ENCODE measurements around the gene ABI1.

The ABI1 gene

DNA sequence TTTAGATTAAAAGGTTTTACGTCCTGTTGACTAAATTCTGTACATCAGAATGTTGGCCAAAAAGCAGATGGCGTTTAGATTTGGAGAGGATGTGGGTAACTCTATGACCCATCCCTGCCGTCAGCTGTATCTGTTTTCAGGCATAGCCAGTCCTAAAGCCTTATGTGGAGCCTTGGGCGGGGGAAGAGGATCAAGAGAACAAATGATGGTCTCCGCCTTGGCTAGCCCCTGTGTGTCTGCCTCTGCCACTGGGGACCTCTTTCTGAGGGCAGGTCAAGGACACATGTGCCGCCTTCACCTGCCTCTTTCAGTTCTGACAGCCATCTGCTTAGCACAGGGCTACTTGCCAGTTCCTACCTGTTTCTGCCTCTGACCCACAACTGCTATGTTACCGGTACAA lies 139.2 kb downstream of the ABI1 start:
- H3K36me3 Mint-ChIP-seq (ENCODE audit: low read depth) = peaks cover 88% of the 10 kb centered on the region
- H3K4me3 Mint-ChIP-seq = no peak overlapping the region
- peaks cover 5% of the 10 kb centered on the region for H3K4me1 Mint-ChIP-seq (ENCODE audit: low read depth)
- H3K27me3 Mint-ChIP-seq = no peaks in the 10 kb centered on the region
- no peaks in the 10 kb centered on the region for H3K9me3 Mint-ChIP-seq
- intact Hi-C loops (cut with micrococcal nuclease) = no loop called here
- H3K27ac Mint-ChIP-seq = peak overlapping the region; percentile 19

GRCh38 chr10:26717476-26717875 lies 143.3 kb downstream of the ABI1 start:
- intact Hi-C loops (cut with micrococcal nuclease) = no loop called here
- Mint-ChIP-seq H3K27ac (no peak overlapping the region), H3K4me1 (ENCODE audit: low read depth) (no peaks in the 10 kb centered on the region), H3K4me3 (no peak overlapping the region), H3K36me3 (ENCODE audit: low read depth) (peaks cover 92% of the 10 kb centered on the region), H3K27me3 (no peaks in the 10 kb centered on the region), H3K9me3 (no peaks in the 10 kb centered on the region)

GRCh38 chr10:26715137-26715487 lies 145.6 kb downstream of the ABI1 start:
- Mint-ChIP-seq H3K36me3 (ENCODE audit: low read depth) (peaks cover 71% of the 10 kb centered on the region), H3K27me3 (no peaks in the 10 kb centered on the region), H3K4me3 (no peak overlapping the region), H3K9me3 (no peaks in the 10 kb centered on the region), H3K27ac (no peak overlapping the region), H3K4me1 (ENCODE audit: low read depth) (no peaks in the 10 kb centered on the region)
- intact Hi-C loops (cut with micrococcal nuclease) = no loop called here

DNA sequence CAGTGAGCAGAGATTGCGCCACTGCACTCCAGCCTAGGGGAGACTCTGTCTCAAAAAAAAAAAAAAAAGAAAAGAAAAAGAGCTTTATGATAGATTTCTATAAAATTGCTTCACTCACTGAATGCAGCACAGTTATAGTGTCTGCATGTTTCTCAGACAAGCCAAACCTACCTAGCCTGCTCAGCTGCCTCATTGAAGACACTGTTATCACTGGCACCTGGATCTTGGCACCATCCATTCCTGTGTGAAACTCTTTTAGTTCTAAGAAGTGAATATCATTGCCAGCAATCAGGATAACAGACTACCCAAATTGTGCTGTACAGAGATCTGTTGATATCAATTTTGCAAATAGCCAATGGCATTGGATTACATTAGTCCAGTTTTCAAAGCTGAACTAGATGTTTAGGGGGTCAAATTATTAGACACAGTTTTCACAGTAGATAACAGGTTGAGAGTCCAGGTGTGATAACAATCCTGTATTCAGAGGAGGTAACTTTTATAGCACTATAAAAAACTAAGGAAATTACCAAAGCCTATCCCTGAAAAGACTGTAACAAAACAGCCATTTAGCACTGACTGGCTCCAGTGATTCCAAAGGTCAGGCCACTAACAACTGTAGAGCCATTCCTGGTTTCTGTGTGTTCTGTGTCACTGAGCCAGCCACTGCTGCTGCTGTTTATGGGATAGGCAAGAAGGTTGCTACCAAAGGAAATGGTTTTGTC lies 146.2 kb downstream of the ABI1 start:
- peak overlapping the region; percentile 41 for H3K27ac Mint-ChIP-seq
- no peak overlapping the region for H3K4me3 Mint-ChIP-seq
- H3K36me3 Mint-ChIP-seq (ENCODE audit: low read depth) = peaks cover 69% of the 10 kb centered on the region
- intact Hi-C loops (cut with micrococcal nuclease) = no loop called here
- H3K27me3 Mint-ChIP-seq = no peaks in the 10 kb centered on the region
- H3K9me3 Mint-ChIP-seq = no peaks in the 10 kb centered on the region
- H3K4me1 Mint-ChIP-seq (ENCODE audit: low read depth) = no peaks in the 10 kb centered on the region

GRCh38 chr10:26711324-26711723 lies 149.4 kb downstream of the ABI1 start:
- Mint-ChIP-seq H3K4me3 (no peak overlapping the region), H3K27me3 (no peaks in the 10 kb centered on the region), H3K27ac (no peak overlapping the region), H3K9me3 (peaks cover 2% of the 10 kb centered on the region), H3K36me3 (ENCODE audit: low read depth) (peaks cover 72% of the 10 kb centered on the region), H3K4me1 (ENCODE audit: low read depth) (peaks cover 31% of the 10 kb centered on the region)
- intact Hi-C loops (cut with micrococcal nuclease) = no loop called here

GRCh38 chr10:26706936-26707335 lies 153.8 kb downstream of the ABI1 start:
- Mint-ChIP-seq H3K27me3 (no peaks in the 10 kb centered on the region), H3K27ac (peak overlapping the region; percentile 82), H3K4me3 (no peak overlapping the region), H3K9me3 (peaks cover 6% of the 10 kb centered on the region), H3K36me3 (ENCODE audit: low read depth) (peaks cover 70% of the 10 kb centered on the region), H3K4me1 (ENCODE audit: low read depth) (peaks cover 53% of the 10 kb centered on the region)
- intact Hi-C loops (cut with micrococcal nuclease) = no loop called here

DNA sequence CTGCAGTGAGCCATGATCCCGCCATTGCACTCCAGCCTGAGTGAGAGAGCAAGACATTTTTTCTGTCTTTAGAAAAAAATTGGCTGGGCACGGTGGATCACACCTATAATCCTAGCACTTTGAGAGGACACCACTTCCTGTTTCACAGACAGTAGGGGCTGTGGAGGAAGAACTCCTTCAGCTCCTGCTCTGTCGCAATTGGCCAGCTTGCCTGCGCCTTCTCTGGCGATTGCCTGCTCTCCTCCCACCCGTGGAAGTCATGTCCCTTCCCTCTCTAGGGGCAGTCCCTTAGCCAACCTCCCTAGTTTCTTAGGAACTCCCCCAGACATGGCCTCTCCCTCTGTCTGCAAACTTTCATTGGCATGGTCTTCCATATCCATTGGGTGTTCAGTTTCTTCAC lies 154.6 kb downstream of the ABI1 start:
- intact Hi-C loops (cut with micrococcal nuclease) = no loop called here

GRCh38 chr10:26703974-26704373 lies 156.8 kb downstream of the ABI1 start:
- Mint-ChIP-seq H3K9me3 (peaks cover 6% of the 10 kb centered on the region), H3K4me1 (ENCODE audit: low read depth) (peaks cover 71% of the 10 kb centered on the region), H3K27ac (no peak overlapping the region), H3K27me3 (no peaks in the 10 kb centered on the region), H3K36me3 (ENCODE audit: low read depth) (peaks cover 75% of the 10 kb centered on the region), H3K4me3 (no peak overlapping the region)
- intact Hi-C loops (cut with micrococcal nuclease) = no loop called here

More for the DNA sequence above, 154.6 kb downstream of the ABI1 start:
- peaks cover 60% of the 10 kb centered on the region for H3K4me1 Mint-ChIP-seq (ENCODE audit: low read depth)
- peaks cover 77% of the 10 kb centered on the region for H3K36me3 Mint-ChIP-seq (ENCODE audit: low read depth)
- peaks cover 6% of the 10 kb centered on the region for H3K9me3 Mint-ChIP-seq
- no peaks in the 10 kb centered on the region for H3K27me3 Mint-ChIP-seq
- H3K27ac Mint-ChIP-seq = peak overlapping the region; percentile 82
- no peak overlapping the region for H3K4me3 Mint-ChIP-seq

GRCh38 chr10:26703096-26703495 lies 157.7 kb downstream of the ABI1 start:
- Mint-ChIP-seq H3K9me3 (peaks cover 6% of the 10 kb centered on the region), H3K4me1 (ENCODE audit: low read depth) (peaks cover 68% of the 10 kb centered on the region), H3K4me3 (no peak overlapping the region), H3K27ac (peak overlapping the region; percentile 81), H3K27me3 (no peaks in the 10 kb centered on the region), H3K36me3 (ENCODE audit: low read depth) (peaks cover 70% of the 10 kb centered on the region)
- intact Hi-C loops (cut with micrococcal nuclease) = no loop called here

DNA sequence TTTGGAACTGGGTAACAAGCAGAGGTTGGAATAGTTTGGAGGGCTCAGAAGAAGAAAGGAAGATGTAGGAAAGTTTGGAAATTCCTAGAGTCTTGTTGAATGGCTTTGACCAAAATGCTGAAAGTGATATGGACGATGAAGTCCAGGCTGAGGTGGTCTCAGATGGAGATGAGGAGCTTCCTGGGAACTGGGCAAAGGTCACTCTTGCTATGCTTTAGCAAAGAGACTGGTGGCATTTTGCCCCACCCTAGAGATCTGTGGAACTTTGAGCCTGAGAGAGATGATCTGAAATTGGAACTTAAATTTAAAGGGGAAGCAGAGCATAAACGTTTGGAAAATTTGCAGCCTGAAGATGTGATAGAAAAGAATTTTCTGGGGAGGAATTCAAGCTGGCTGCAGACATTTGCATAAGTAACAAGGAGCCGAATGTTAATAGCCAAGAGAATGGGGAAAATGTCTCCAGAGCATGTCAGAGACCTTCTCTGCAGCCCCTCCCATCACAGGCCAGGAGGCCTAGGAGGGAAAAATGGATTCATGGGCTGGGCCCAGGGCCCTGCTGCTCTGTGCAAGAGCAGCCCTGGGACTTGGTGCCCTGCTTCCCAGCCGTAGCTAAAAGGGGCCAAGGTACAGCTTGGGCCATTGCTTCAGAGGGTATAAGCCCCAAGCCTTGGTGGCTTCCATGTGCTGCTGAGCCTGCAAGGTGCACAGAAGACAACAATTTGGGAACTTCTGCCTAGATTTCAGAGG lies 159.7 kb downstream of the ABI1 start:
- H3K27me3 Mint-ChIP-seq = no peaks in the 10 kb centered on the region
- peak overlapping the region; percentile 37 for H3K4me3 Mint-ChIP-seq
- peaks cover 2% of the 10 kb centered on the region for H3K9me3 Mint-ChIP-seq
- peak overlapping the region; percentile 81 for H3K27ac Mint-ChIP-seq
- H3K36me3 Mint-ChIP-seq (ENCODE audit: low read depth) = peaks cover 61% of the 10 kb centered on the region
- intact Hi-C loops (cut with micrococcal nuclease) = no loop called here
- peaks cover 56% of the 10 kb centered on the region for H3K4me1 Mint-ChIP-seq (ENCODE audit: low read depth)

GRCh38 chr10:26699631-26700030 lies 161.1 kb downstream of the ABI1 start:
- intact Hi-C loops (cut with micrococcal nuclease) = loop anchor here (5.0 kb wide), 2 partner anchors 77 to 97 kb away; no protein-coding TSS in a partner anchor
- H3K27ac Mint-ChIP-seq = peak overlapping the region; percentile 96
- H3K27me3 Mint-ChIP-seq = no peaks in the 10 kb centered on the region
- H3K4me1 Mint-ChIP-seq (ENCODE audit: low read depth) = peaks cover 52% of the 10 kb centered on the region
- H3K36me3 Mint-ChIP-seq (ENCODE audit: low read depth) = peaks cover 55% of the 10 kb centered on the region
- H3K9me3 Mint-ChIP-seq = no peaks in the 10 kb centered on the region
- H3K4me3 Mint-ChIP-seq = peak overlapping the region; percentile 98

GRCh38 chr10:26698909-26699308 lies 161.8 kb downstream of the ABI1 start:
- H3K27ac Mint-ChIP-seq = peak overlapping the region; percentile 96
- H3K4me3 Mint-ChIP-seq = peak overlapping the region; percentile 98
- peaks cover 58% of the 10 kb centered on the region for H3K4me1 Mint-ChIP-seq (ENCODE audit: low read depth)
- H3K36me3 Mint-ChIP-seq (ENCODE audit: low read depth) = peaks cover 51% of the 10 kb centered on the region
- no peaks in the 10 kb centered on the region for H3K27me3 Mint-ChIP-seq
- intact Hi-C loops (cut with micrococcal nuclease) = loop anchor here (5.0 kb wide), 2 partner anchors 77 to 97 kb away; no protein-coding TSS in a partner anchor
- H3K9me3 Mint-ChIP-seq = no peaks in the 10 kb centered on the region

DNA sequence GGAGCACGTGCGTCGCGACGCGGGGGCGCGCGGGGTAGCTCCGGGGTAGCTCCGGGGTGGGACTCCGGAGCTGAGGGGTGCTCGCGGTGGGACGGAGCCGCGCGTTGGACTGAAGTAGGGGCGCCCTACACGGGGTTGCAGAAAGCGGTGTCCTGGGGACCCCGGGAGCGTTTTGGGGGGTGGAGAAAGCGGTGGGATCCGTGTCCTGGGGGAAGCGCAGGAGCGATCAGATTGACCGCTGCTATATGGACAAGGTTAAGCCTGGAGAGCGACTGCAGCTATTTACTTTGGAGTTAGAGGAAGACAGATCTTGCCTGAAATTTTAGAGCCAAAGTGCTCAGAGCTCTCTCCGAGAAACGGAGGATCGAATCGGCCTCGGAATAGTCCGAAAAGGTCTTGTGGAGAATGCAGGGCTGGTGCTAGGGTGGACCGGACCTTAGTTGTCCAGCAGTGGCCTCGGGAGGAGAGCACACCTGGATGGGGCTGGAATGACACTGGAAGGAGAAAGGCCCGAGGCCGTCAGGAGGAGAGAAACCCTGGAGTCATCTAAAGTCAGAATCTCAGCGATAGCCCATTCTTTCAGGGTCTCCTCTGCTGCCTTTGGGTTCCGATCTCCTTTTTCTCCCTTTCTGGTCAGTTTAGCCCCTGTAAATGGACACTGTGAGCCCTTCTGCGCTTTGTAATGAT lies 162.7 kb downstream of the ABI1 start:
- Mint-ChIP-seq H3K27me3 (no peaks in the 10 kb centered on the region), H3K4me3 (peak overlapping the region; percentile 98), H3K9me3 (no peaks in the 10 kb centered on the region), H3K36me3 (ENCODE audit: low read depth) (peaks cover 42% of the 10 kb centered on the region), H3K4me1 (ENCODE audit: low read depth) (peaks cover 57% of the 10 kb centered on the region), H3K27ac (peak overlapping the region; percentile 96)
- intact Hi-C loops (cut with micrococcal nuclease) = loop anchor here (5.0 kb wide), 2 partner anchors 76 to 96 kb away; no protein-coding TSS in a partner anchor
